ENCODE data around the gene SPOCK1.

DNA sequence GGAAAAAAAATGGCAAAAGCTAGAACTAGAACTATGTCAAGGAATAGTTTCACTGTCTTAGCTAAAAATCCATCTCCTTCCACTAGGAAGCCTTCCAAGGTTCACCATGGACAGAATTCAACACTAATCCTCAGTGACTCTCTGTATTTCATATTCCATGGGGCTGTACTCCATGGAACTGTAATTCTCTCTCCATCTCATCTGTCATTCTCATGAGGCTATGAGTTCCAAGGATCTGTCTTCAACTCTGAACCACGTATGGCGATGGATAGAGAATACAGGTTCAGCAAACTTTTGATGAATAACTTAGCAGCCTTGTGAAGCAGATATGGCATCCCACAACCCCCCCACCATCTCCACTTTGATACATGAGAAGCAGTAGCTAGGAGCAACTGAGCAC lies 184.0 kb downstream of the SPOCK1 start:
- TF ChIP-seq, protein P1, sequence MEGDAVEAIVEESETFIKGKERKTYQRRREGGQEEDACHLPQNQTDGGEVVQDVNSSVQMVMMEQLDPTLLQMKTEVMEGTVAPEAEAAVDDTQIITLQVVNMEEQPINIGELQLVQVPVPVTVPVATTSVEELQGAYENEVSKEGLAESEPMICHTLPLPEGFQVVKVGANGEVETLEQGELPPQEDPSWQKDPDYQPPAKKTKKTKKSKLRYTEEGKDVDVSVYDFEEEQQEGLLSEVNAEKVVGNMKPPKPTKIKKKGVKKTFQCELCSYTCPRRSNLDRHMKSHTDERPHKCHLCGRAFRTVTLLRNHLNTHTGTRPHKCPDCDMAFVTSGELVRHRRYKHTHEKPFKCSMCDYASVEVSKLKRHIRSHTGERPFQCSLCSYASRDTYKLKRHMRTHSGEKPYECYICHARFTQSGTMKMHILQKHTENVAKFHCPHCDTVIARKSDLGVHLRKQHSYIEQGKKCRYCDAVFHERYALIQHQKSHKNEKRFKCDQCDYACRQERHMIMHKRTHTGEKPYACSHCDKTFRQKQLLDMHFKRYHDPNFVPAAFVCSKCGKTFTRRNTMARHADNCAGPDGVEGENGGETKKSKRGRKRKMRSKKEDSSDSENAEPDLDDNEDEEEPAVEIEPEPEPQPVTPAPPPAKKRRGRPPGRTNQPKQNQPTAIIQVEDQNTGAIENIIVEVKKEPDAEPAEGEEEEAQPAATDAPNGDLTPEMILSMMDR (IDR thresholded peaks at IDR 0.05) = no peak
- TF ChIP-seq POLR2A (IDR thresholded peaks at IDR 0.05) = no peak
